Right lobe of liver (tissue), 4 donors: Measurements from ENCODE around the gene MACROD2.

Source experiments
- POLR2A ChIP-seq: fragments of 450-650 bp; IDR thresholded peaks from one replicate; pipeline ENCODE4 v1.6.1; 2017; ENCODE audit warnings: antibody characterized with exemption, mild to moderate bottlenecking
- TF ChIP-seq, protein P1 (sequence below), 4 donors: fragments of 200-600 bp in 3 of 4; fragments of 450-650 bp in 1 of 4; IDR thresholded peaks; one replicate each; pipeline versions ENCODE4 v1.5.1 to v1.8.0; 2016 to 2022; ENCODE audit warnings: antibody characterized with exemption in 4 of 4, mild to moderate bottlenecking in 2 of 4
- donor health status: DM: no; HTN: no; CAD: no.
- donor health status: DM: no; HTN: no; CAD: no.
- donor health status: DM: no; HTN: yes; CAD: no.

DNA sequence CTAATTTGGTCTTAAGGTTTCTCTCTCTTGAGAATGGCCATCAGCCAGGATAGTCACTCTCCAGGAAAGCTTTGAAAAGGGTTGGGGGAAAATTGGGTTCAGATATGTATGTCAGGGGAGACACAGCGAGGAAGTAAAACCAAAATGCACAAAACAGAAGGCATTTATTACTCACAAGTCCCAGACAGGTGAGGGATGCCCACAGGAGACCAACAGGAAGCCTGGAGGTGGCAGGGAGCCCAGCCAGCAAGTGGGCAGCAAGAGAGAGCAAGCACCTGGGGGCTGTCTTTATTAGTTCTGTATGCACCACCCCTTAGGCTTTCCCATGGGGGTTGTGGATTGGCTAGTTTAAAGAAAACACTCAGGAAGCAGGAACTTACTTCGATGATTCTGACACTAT lies 1870.2 kb downstream of the MACROD2 start:
- TF ChIP-seq, protein P1, sequence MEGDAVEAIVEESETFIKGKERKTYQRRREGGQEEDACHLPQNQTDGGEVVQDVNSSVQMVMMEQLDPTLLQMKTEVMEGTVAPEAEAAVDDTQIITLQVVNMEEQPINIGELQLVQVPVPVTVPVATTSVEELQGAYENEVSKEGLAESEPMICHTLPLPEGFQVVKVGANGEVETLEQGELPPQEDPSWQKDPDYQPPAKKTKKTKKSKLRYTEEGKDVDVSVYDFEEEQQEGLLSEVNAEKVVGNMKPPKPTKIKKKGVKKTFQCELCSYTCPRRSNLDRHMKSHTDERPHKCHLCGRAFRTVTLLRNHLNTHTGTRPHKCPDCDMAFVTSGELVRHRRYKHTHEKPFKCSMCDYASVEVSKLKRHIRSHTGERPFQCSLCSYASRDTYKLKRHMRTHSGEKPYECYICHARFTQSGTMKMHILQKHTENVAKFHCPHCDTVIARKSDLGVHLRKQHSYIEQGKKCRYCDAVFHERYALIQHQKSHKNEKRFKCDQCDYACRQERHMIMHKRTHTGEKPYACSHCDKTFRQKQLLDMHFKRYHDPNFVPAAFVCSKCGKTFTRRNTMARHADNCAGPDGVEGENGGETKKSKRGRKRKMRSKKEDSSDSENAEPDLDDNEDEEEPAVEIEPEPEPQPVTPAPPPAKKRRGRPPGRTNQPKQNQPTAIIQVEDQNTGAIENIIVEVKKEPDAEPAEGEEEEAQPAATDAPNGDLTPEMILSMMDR (IDR thresholded peaks at IDR 0.05), result no peak
- TF ChIP-seq POLR2A, result no peak
